WI38 (cell line): ENCODE data around the gene DDAH1.

Source experiments
- H3K4me3 ChIP-seq: 2 replicates; pipeline ENCODE4 v1.5.1; 2011; ENCODE audit warnings: low read depth, mild to moderate bottlenecking, control low read depth, low read length
- CTCF ChIP-seq: IDR thresholded peaks from 2 replicates; pipeline ENCODE4 v1.5.1; 2012; ENCODE audit warnings: low read depth, mild to moderate bottlenecking, control low read depth, low read length

The DDAH1 gene

GRCh38 chr1:85407746-85408377 is 57.1 kb downstream of the DDAH1 start:
- no peak for TF ChIP-seq CTCF
- no peak overlapping the region for H3K4me3 ChIP-seq

DNA sequence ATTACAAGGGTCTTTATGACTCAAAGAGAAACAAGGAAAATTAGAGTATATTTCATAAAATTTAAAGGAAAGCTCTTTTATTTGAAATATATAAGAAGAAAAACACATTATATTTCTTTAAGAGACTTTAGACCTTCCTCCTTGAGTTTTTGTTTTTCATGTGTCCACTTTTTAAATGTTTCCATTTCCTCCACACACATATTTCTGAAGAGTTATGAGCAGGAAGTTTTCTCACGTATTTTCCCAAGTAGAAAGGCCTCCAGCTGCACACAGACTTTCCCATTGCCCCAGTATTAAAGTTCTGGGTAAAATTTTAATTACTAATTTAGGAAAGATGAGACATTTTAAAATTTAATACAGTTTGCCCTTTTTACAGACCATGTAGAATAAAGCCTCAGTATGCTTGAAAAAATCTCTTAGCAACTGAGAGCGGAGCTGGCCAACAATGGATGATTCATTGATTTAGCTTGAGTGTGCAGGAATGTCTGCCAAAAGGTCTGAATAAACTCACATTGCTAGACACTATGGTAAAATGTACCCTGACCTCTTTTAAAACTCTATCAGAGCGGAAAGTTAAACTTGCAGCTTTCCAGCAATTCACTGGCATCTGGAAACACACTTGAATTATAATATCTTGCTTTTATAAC is 57.9 kb downstream of the DDAH1 start:
- TF ChIP-seq CTCF, result no peak
- peak overlapping the region; percentile 19; the same call in 1 of the 2 replicates for H3K4me3 ChIP-seq

- TF ChIP-seq CTCF, result no peak
- H3K4me3 ChIP-seq, result no peak overlapping the region
These were observed 58.9 kb downstream of the DDAH1 start for GRCh38 chr1:85406081-85406480.

- TF ChIP-seq CTCF, result no peak
- H3K4me3 ChIP-seq, result no peak overlapping the region
These were observed 60.6 kb downstream of the DDAH1 start for GRCh38 chr1:85404408-85404807.

GRCh38 chr1:85398391-85399064 is 66.4 kb downstream of the DDAH1 start:
- H3K4me3 ChIP-seq, result no peak overlapping the region
- TF ChIP-seq CTCF, result no peak

GRCh38 chr1:85397490-85398032 is 67.4 kb downstream of the DDAH1 start:
- TF ChIP-seq CTCF, result no peak
- no peak overlapping the region for H3K4me3 ChIP-seq

DNA sequence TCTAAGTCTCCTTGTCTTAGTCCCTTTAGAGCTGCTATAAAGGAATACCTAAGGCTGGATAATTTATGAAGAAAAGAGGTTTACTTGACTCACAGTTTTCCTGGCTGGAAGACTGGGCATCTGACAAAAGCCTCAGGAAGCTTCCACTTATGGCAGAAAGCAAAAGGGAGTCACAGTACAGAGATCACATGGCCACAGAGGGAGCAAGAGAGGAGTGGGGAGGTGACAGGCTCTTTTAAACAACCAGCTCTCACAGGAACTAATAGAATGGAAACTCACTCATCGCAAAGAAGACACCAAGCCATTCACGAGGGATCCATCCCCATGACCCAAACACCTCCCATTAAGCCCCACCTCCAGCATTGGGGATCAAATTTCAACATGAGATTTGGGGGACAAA is 68.8 kb downstream of the DDAH1 start:
- TF ChIP-seq CTCF, result no peak
- no peak overlapping the region for H3K4me3 ChIP-seq
